Brain microvascular endothelial cell (primary cell): ENCODE measurements around the gene DNAJC13.

Source experiments
- DNase-seq: peaks from one replicate; pipeline ENCODE4 v3.0.0-alpha.2; 2020
- H3K27ac ChIP-seq: fragments of 250-450 bp; sonication (Bioruptor Pico); 2 replicates; pipeline ENCODE4 v1.5.1; 2020; ENCODE audit warnings: mild to moderate bottlenecking, moderate library complexity
- H3K27me3 ChIP-seq: fragments of 250-450 bp; sonication (Bioruptor Pico); replicated peaks from 2 replicates; pipeline ENCODE4 v1.5.1; 2020; ENCODE audit warnings: mild to moderate bottlenecking
- H3K36me3 ChIP-seq: fragments of 250-450 bp; sonication (Bioruptor Pico); replicated peaks from 2 replicates; pipeline ENCODE4 v1.5.1; 2020; ENCODE audit warnings: mild to moderate bottlenecking
- H3K4me3 ChIP-seq: 2 replicates; pipeline ENCODE4 v1.5.1; 2011; ENCODE audit warnings: low read depth, mild to moderate bottlenecking, control low read depth, low read length, moderate library complexity
- CTCF ChIP-seq: IDR thresholded peaks from 2 replicates; pipeline ENCODE4 v1.5.1; 2011; ENCODE audit warnings: low read depth, mild to moderate bottlenecking, moderate library complexity, low read length, control low read depth, inconsistent platforms; ENCODE audit errors: missing control alignments
- in situ Hi-C: cut with HindIII; loops from 2 replicates; pipeline ENCODE4 v1.10.0; 2017; ENCODE audit warnings: low sequenced_read_pairs, low pct_ligation_motif_present

DNAJC13 gene

GRCh38 chr3:132433121-132433520, 15.8 kb downstream of the DNAJC13 start:
- no peaks in the 10 kb centered on the region for H3K36me3 ChIP-seq
- peak overlapping the region; percentile 78 for H3K27ac ChIP-seq
- DNase-seq = no peak
- H3K27me3 ChIP-seq = no peaks in the 10 kb centered on the region
- in situ Hi-C loops = no loop called here
- no peak for TF ChIP-seq CTCF
- H3K4me3 ChIP-seq = no peak overlapping the region

- in situ Hi-C loops = no loop called here
- H3K4me3 ChIP-seq = no peak overlapping the region
- no peaks in the 10 kb centered on the region for H3K27me3 ChIP-seq
- no peaks in the 10 kb centered on the region for H3K36me3 ChIP-seq
- TF ChIP-seq CTCF = no peak
- DNase-seq = no peak
- no peak overlapping the region for H3K27ac ChIP-seq
Measured at GRCh38 chr3:132435224-132435910, 18.1 kb downstream of the DNAJC13 start.

- no peak for TF ChIP-seq CTCF
- no peak overlapping the region for H3K4me3 ChIP-seq
- in situ Hi-C loops = no loop called here
- no peak overlapping the region for H3K27ac ChIP-seq
- no peaks in the 10 kb centered on the region for H3K36me3 ChIP-seq
- H3K27me3 ChIP-seq = no peaks in the 10 kb centered on the region
- no peak for DNase-seq
Measured at GRCh38 chr3:132435911-132436425, 18.7 kb downstream of the DNAJC13 start.

- in situ Hi-C loops = no loop called here
- peak; percentile 2 for DNase-seq
- Histone ChIP-seq H3K27me3 (no peaks in the 10 kb centered on the region), H3K4me3 (no peak overlapping the region), H3K36me3 (no peaks in the 10 kb centered on the region), H3K27ac (peak overlapping the region; percentile 49)
- TF ChIP-seq CTCF = no peak
Measured at GRCh38 chr3:132443421-132443820, 26.1 kb downstream of the DNAJC13 start.

- TF ChIP-seq CTCF = no peak
- Histone ChIP-seq H3K27me3 (no peaks in the 10 kb centered on the region), H3K27ac (peak overlapping the region; percentile 49), H3K4me3 (no peak overlapping the region), H3K36me3 (no peaks in the 10 kb centered on the region)
- DNase-seq = no peak
- in situ Hi-C loops = no loop called here
Measured at GRCh38 chr3:132444383-132444782, 27.1 kb downstream of the DNAJC13 start.

GRCh38 chr3:132445817-132446216, 28.5 kb downstream of the DNAJC13 start:
- H3K27ac ChIP-seq = no peak overlapping the region
- in situ Hi-C loops = no loop called here
- no peaks in the 10 kb centered on the region for H3K27me3 ChIP-seq
- DNase-seq = no peak
- H3K4me3 ChIP-seq = no peak overlapping the region
- no peaks in the 10 kb centered on the region for H3K36me3 ChIP-seq
- no peak for TF ChIP-seq CTCF
